HL-60/S4 treated with retinoic acid at 250 ng/mL for 4 days and 3 days (cell line): Measurements from ENCODE around the gene EDN2.

Experiments used
- in situ Hi-C: fragments of 300-500 bp; cut with MboI; formaldehyde crosslinking; loops from 2 replicates; pipeline ENCODE4 v1.7.0; 2022; ENCODE audit warnings: low sequenced_read_pairs

EDN2 gene

GRCh38 chr1:41484402-41485241 is at the start of gene EDN2:
Gene EDN2 (minus strand): TSS chr1:41484683. CDS start chr1:41484601, 82 bp downstream.
- in situ Hi-C loops, result no loop called here

GRCh38 chr1:41533731-41534080 is 49.2 kb upstream of the EDN2 start:
- in situ Hi-C loops, result no loop called here

GRCh38 chr1:41533016-41533730 is 48.7 kb upstream of the EDN2 start:
- in situ Hi-C loops, result no loop called here

GRCh38 chr1:41532206-41532975 is 47.9 kb upstream of the EDN2 start:
- in situ Hi-C loops, result no loop called here

GRCh38 chr1:41530411-41530810 is 45.9 kb upstream of the EDN2 start:
- in situ Hi-C loops, result no loop called here

GRCh38 chr1:41529621-41530395 is 45.3 kb upstream of the EDN2 start:
- in situ Hi-C loops, result no loop called here

- in situ Hi-C loops, result no loop called here
Observed at GRCh38 chr1:41528726-41529605, 44.5 kb upstream of the EDN2 start.

GRCh38 chr1:41528106-41528505 is 43.6 kb upstream of the EDN2 start:
- in situ Hi-C loops, result no loop called here

GRCh38 chr1:41526956-41527561 is 42.6 kb upstream of the EDN2 start:
- in situ Hi-C loops, result no loop called here

- in situ Hi-C loops, result no loop called here
Observed at GRCh38 chr1:41525891-41526587, 41.6 kb upstream of the EDN2 start.

GRCh38 chr1:41524676-41525675 is 40.5 kb upstream of the EDN2 start:
- in situ Hi-C loops, result no loop called here

GRCh38 chr1:41523949-41524675 is 39.6 kb upstream of the EDN2 start:
- in situ Hi-C loops, result no loop called here

GRCh38 chr1:41523071-41523470 is 38.6 kb upstream of the EDN2 start:
- in situ Hi-C loops, result no loop called here

- in situ Hi-C loops, result no loop called here
Observed at GRCh38 chr1:41521766-41522165, 37.3 kb upstream of the EDN2 start.

GRCh38 chr1:41520951-41521752 is 36.7 kb upstream of the EDN2 start:
- in situ Hi-C loops, result no loop called here

GRCh38 chr1:41519667-41520066 is 35.2 kb upstream of the EDN2 start:
- in situ Hi-C loops, result no loop called here
